ENCODE data around the gene NRSN2.

The NRSN2 gene

DNA sequence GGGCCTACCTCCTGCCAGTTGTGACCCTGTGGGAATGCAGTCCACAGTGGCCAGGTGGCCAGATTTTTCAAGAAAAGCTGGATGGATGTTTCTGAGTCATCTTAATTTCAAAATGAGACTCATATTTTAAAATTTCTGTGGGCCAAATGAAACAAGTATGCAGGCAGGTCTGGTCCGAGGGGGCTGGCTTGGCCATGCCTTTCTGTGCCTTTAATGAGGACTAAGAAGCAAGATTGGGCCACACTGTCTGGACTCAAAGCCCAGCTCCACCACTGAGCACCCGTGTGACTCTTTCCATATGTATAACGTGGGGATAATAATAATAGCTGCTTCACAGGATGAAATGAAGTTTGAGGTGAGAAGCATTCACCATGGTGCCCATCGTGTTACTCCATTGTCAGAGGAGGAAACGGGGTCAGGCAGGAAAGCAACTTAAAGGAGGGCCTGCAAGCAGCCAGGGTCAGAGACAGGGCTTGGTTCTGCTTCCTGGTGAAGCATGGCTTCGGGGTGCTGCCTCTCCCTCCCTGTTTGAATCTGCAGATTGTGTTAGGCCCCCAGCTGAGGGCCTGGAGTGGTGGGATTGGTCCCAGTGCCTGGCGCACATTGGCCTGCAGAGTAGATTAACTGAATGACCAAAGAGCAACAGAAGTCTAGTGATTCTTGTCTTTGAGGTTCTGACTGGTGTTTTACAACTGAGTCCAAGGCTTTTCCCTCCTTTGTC, 17.8 kb upstream of the NRSN2 start:
- DNase-seq, result no peak
- peaks cover 17% of the 10 kb centered on the region for H3F3A ChIP-seq (ENCODE audit: insufficient read depth, low read length)
- no peak overlapping the region for H3K9ac ChIP-seq (ENCODE audit: low read length)
- H3K79me2 ChIP-seq (ENCODE audit: low read length), result peaks cover 10% of the 10 kb centered on the region; the same call in 1 of the 2 replicates
- no peak overlapping the region for H3K4me2 ChIP-seq (ENCODE audit: low read depth, low read length)
- H3K4me1 ChIP-seq (ENCODE audit: low read length), result no peaks in the 10 kb centered on the region; the same call in 1 of the 2 replicates
- H3K9me3 ChIP-seq (replicated peaks; ENCODE audit: insufficient read depth, low read length), result no peaks in the 10 kb centered on the region
- no peak overlapping the region for H3K27ac ChIP-seq (ENCODE audit: low read length)
- H3K27me3 ChIP-seq (replicated peaks; ENCODE audit: insufficient read depth, low read length), result no peaks in the 10 kb centered on the region
- H2AFZ ChIP-seq (ENCODE audit: low read length), result no peak overlapping the region
- no peaks in the 10 kb centered on the region for H3K36me3 ChIP-seq (replicated peaks; ENCODE audit: insufficient read depth, low read length)
- TF ChIP-seq EZH2phosphoT487 (IDR thresholded peaks at IDR 0.05; ENCODE audit: low read length), result no peak
- no peak overlapping the region for H3K4me3 ChIP-seq (ENCODE audit: low read length)
- no peaks in the 10 kb centered on the region for H4K20me1 ChIP-seq (ENCODE audit: insufficient read depth, low read length)
- no peaks in the 10 kb centered on the region for H3K9me2 ChIP-seq (replicated peaks; ENCODE audit: insufficient read depth, low read length)

DNA sequence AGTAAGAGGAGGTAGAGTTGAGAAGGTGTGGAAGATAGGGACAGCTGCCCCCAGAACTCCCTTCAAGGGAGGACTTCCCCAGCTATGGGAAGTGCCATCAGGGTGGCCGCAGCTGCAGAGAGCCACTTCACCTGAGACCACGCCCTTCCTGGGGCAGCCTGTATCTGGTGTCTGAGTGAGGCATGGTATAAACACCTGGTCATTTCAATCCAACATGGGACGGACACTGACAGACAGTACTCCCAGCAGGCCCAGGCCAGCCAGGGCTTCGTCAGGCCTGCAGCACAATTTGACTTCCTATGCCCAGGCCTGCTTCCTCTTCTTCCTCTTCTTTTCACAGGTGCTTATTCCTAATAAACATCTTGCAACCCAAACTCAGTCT, 17.1 kb upstream of the NRSN2 start:
- Histone ChIP-seq H4K20me1 (ENCODE audit: insufficient read depth, low read length) (no peaks in the 10 kb centered on the region), H3K9me3 (replicated peaks; ENCODE audit: insufficient read depth, low read length) (no peaks in the 10 kb centered on the region), H3K9me2 (replicated peaks; ENCODE audit: insufficient read depth, low read length) (no peaks in the 10 kb centered on the region), H3K27ac (ENCODE audit: low read length) (no peak overlapping the region), H3K4me3 (ENCODE audit: low read length) (no peak overlapping the region), H3K9ac (ENCODE audit: low read length) (no peak overlapping the region), H2AFZ (ENCODE audit: low read length) (no peak overlapping the region), H3K27me3 (replicated peaks; ENCODE audit: insufficient read depth, low read length) (no peaks in the 10 kb centered on the region), H3K4me1 (ENCODE audit: low read length) (no peaks in the 10 kb centered on the region; the same call in 1 of the 2 replicates), H3K36me3 (replicated peaks; ENCODE audit: insufficient read depth, low read length) (no peaks in the 10 kb centered on the region), H3K79me2 (ENCODE audit: low read length) (peaks cover 10% of the 10 kb centered on the region; the same call in 1 of the 2 replicates), H3F3A (ENCODE audit: insufficient read depth, low read length) (peaks cover 14% of the 10 kb centered on the region), H3K4me2 (ENCODE audit: low read depth, low read length) (no peak overlapping the region)
- no peak for DNase-seq
- TF ChIP-seq EZH2phosphoT487 (IDR thresholded peaks at IDR 0.05; ENCODE audit: low read length) (no peak), EZH2 (optimal IDR thresholded peaks at IDR 0.05; ENCODE audit: low read depth, low read length) (no peak)
- TF ChIP-seq, protein P1, sequence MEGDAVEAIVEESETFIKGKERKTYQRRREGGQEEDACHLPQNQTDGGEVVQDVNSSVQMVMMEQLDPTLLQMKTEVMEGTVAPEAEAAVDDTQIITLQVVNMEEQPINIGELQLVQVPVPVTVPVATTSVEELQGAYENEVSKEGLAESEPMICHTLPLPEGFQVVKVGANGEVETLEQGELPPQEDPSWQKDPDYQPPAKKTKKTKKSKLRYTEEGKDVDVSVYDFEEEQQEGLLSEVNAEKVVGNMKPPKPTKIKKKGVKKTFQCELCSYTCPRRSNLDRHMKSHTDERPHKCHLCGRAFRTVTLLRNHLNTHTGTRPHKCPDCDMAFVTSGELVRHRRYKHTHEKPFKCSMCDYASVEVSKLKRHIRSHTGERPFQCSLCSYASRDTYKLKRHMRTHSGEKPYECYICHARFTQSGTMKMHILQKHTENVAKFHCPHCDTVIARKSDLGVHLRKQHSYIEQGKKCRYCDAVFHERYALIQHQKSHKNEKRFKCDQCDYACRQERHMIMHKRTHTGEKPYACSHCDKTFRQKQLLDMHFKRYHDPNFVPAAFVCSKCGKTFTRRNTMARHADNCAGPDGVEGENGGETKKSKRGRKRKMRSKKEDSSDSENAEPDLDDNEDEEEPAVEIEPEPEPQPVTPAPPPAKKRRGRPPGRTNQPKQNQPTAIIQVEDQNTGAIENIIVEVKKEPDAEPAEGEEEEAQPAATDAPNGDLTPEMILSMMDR (IDR thresholded peaks at IDR 0.05; ENCODE audit: low read length), result no peak

DNA sequence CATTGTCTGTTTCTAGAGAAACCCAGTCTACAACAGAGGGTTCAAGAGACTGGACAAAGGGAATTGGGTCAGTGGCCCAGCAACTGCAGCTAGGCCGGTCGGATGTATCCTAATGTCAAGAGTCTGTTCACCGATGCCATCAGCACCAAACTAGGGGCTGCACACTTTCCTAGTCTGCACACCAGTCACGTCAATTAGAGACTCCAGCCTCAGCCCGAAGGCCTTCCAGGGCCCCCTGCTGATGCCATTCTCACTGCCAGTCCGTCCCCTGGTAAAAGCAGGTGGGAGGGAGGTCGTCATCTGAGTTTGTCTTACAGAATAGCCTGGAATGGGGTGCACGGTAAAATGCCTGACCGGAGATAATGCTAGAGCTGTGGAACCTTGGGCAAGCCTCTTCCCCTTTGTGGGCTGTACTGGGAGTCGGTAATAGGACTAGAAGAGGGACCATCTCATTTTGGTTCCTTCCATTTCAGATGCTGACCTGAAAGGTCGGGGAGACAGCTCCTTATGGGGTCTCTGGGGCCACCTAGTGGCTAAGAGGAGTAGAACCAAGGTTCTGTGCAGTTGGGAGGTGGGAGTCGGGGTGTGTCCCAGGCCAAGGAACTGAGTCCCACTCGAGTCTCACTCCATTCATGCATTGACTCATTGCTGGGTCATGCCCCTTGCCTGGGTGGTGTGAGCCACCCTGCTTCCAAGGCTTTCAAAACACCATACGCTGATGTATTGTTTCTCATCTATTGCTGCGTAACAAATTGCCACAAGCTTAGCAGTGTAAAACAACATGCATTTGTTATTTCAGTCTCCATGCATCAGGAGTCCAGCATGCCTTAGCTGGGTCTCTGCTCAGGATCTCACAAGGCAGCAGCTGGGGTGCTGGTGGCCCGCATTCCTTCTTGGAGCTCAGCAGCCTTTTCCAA, 16.4 kb upstream of the NRSN2 start:
- no peaks in the 10 kb centered on the region for H3K9me3 ChIP-seq (replicated peaks; ENCODE audit: insufficient read depth, low read length)
- no peak overlapping the region for H3K4me2 ChIP-seq (ENCODE audit: low read depth, low read length)
- no peaks in the 10 kb centered on the region; the same call in 1 of the 2 replicates for H3K4me1 ChIP-seq (ENCODE audit: low read length)
- no peaks in the 10 kb centered on the region for H3K27me3 ChIP-seq (replicated peaks; ENCODE audit: insufficient read depth, low read length)
- H3K9ac ChIP-seq (ENCODE audit: low read length), result no peak overlapping the region
- H2AFZ ChIP-seq (ENCODE audit: low read length), result no peak overlapping the region
- no peak overlapping the region for H3K4me3 ChIP-seq (ENCODE audit: low read length)
- H3K79me2 ChIP-seq (ENCODE audit: low read length), result peaks cover 10% of the 10 kb centered on the region; the same call in 1 of the 2 replicates
- no peak overlapping the region for H3K27ac ChIP-seq (ENCODE audit: low read length)
- no peaks in the 10 kb centered on the region for H4K20me1 ChIP-seq (ENCODE audit: insufficient read depth, low read length)
- DNase-seq, result peak; percentile 68
- H3K9me2 ChIP-seq (replicated peaks; ENCODE audit: insufficient read depth, low read length), result no peaks in the 10 kb centered on the region
- peaks cover 11% of the 10 kb centered on the region; the same call in 1 of the 2 replicates for H3F3A ChIP-seq (ENCODE audit: insufficient read depth, low read length)
- H3K36me3 ChIP-seq (replicated peaks; ENCODE audit: insufficient read depth, low read length), result no peaks in the 10 kb centered on the region
- no peak for TF ChIP-seq EZH2 (optimal IDR thresholded peaks at IDR 0.05; ENCODE audit: low read depth, low read length)
- TF ChIP-seq, protein P1 (IDR thresholded peaks at IDR 0.05; ENCODE audit: low read length), result peak; percentile 87
